ENCODE results near the gene LRSAM1.

The LRSAM1 gene

DNA sequence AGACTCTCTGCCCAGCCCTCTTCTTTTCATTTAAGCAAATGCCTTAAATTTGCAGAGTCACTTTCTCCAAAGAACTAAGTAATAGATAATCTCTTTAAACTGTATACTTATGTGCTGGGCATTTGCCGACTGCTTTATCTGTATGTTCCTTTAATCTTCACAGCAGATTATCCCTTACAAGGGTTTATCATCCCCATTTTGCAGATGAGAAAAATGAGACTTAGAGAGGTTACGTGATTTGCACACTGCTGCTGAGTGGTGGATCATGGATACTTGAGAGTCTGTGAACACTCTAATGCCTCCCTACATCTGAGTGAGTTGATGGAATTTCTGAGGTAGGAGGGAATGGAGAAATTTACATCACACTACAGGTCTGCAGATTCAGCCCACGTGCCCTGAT lies 23.0 kb upstream of the LRSAM1 start:
- no peak for DNase-seq

DNA sequence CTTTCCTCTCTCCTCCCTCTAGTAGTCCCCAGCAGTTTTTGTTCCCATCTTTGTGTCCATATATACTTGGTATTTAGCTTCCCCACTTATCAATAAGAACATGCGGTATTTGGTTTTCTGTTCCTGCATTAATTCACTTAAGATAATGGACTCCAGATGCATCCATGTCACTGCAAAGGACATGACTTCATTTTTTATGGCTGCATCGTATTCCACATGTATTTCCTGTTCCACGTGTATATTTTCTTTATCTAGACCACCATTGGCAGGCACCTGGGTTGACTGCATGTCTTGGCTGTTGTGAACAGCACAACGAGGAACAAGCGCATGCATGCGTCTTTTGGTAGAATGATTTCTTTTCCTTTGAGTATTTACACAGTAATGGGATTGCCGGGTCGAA lies 20.9 kb upstream of the LRSAM1 start:
- no peak for DNase-seq

DNA sequence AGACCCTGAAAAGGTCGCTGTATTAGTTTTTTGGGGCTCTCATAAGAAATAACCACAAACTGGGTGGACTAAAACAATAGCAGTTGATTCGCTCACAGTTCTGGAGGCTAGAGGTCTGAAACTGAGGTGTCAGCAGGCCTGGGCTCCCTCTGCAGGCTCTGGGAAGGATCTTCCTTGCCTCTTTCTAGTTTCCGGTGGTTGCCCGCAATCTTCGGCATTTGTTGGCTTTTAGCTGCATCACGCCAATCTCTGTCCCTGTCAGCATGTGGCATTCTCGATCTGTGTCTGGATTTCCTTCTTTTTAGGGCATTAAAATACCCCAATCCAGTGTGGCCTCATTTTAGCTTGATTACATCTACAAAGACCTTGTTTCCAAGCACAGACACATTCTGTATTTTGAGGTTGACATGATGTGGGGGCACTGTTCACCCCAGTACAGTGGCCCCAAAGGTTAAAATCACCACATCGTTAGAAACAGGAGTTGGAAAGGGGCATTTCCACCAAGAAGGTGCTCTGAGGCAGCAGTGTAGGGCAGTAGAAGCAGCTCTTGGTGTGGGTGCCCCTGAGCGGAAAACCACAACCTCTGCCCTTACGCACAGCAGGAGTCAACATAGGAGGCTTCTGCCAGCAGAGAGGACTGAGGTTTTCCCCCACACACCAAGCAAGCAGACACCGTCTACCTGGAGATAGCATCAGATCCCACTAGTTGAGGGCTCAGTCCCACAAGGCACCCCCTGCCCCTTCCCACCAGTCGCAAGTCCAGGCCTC lies 13.6 kb upstream of the LRSAM1 start:
- DNase-seq = no peak

DNA sequence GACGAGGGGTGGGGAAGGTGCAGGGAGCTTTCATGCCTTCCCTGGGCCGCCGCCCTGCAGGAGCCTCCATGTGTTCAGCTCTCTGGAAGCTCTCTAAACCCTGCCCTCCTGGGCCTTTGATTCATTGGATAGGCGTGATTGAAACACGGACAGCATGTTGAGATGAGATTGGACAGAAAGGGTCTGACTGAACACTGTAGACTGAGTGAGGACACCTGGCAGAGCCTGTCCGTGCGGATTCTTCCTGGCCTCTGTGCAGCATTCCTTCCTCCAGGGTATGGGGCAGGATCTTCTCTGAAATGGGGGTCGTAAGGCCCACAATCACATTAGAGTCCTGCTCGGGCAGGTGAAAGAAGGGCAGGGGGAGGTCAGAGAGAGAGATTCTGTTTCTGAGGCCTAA lies 12.9 kb upstream of the LRSAM1 start:
- no peak for DNase-seq

GRCh38 chr9:127444283-127444920 lies 6.9 kb upstream of the LRSAM1 start:
- DNase-seq = peak; percentile 55

DNA sequence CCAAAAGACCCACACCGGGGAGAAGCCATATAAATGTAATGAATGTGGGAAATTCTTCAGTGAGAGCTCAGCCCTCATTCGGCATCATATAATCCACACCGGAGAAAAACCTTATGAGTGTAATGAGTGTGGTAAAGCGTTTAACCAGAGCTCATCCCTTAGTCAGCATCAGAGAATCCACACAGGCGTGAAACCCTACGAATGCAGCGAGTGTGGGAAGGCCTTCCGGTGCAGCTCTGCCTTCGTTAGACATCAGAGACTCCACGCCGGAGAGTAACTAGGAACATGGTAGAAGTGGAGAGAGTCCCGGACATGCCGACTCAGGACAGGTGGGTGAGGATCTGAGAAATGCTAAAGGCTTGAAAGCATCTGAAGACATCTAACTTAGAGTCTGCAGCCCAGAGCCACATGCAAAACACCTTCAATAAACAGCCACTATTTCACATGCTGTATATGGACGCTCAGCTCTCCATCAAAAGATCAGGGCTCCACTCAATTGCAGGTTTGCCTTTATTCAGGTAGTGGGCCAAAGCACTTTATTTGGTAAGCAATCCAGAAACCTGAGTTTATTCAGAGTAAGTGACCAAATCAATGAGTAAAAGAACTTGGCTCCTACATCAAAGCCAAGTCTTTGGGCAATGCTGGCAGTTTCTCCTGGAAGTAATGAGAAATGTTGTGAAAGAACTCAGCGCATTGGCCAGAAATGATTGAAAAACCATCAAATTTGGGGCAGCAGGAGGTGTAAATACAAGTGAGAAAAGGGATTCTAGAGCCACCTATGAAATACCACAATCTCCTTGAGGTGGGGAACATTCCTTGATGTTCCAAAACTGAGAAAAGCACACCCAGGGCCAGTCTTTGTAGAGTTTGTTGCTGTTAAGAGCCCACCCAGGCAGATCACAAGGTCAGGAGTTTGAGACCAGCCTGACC lies 6.1 kb upstream of the LRSAM1 start:
- DNase-seq = peak; percentile 58

- peak; percentile 65 for DNase-seq
These were observed 5.2 kb upstream of the LRSAM1 start for GRCh38 chr9:127445851-127446712.

DNA sequence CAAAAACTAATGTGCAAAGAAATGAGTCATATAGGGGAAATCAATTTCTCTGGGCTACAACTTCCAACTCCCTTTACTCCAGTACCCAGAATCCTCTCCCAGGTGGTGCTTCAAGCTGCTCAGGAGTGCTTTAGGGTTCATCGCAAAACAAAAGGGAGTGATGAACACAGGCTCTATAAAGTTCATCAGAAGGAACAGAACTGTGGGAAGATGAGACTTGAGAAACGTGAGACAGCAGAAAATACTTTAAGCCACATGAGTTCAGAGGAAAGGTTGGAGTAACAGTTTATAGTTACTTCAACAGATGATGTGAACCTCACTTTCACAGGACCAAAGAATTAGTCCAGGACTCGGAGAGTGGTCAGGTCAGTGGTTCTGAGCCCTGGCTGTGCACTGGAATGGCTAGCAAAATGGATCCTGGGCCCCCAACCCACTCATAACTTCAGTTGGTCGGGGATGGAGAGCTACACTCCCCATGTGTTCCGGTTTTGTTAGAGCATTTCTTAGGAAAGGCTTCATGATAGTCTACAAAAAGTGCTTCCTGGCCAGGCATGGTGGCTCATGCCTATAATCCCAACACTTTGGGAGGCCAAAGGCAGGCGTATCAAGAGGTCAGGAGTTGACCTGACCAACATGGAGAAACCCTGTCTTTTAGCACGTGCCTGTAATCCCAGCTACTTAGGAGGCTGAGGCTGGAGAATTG lies 4.4 kb upstream of the LRSAM1 start:
- DNase-seq = peak; percentile 66

- peak; percentile 45 for DNase-seq
These were observed 3.7 kb upstream of the LRSAM1 start for GRCh38 chr9:127447416-127448111.

DNA sequence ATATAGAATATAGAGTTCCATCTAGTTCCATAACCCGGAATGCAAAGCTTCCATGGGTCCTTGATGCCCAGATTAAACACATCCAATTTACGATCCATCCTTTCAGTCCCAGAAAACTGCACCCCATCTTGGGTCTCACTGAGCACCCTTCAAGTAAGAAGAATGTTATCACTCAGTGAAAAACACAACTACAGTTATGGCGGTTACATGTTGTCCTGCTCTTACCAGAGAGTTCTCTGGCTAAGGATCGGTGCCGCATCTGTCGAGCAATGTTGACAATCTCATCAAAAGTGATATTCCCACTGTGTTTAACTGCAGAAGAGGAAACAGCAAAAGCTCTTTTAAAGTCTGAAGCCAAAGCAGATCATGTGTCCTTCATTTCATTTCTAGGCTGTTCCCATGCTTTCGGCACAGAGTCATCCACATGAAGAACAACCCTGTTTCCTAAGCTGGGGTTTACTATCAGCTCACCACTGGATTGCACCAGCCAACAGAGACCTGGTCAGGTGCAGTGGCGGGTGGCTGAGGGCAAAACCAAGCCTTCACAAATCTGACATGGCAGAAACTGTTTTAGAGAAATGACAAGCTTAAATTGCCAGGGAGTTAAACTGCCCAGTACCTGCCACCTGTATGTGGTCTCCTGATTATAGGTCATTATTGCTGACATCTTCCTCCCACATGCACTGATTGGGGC lies 3.1 kb upstream of the LRSAM1 start:
- peak; percentile 30 for DNase-seq

- DNase-seq = peak; percentile 37
These were observed 1.9 kb upstream of the LRSAM1 start for GRCh38 chr9:127449332-127449966.

- DNase-seq = peak; percentile 63
These were observed 1.0 kb upstream of the LRSAM1 start for GRCh38 chr9:127450243-127450760.

DNA sequence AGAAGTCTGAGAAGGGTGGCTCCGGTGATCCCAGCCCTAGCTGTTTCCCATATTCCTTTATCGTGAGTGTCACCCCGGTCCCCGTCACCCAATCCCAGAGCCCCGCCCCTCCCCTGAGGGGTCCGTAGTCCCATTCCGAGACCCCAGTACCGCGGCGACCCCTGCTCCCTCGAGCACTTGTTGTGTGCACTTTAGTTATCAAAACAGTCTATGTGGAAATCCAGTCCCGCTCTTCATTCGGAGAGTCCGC lies 223 bp downstream of the LRSAM1 start:
- DNase-seq = no peak

DNA sequence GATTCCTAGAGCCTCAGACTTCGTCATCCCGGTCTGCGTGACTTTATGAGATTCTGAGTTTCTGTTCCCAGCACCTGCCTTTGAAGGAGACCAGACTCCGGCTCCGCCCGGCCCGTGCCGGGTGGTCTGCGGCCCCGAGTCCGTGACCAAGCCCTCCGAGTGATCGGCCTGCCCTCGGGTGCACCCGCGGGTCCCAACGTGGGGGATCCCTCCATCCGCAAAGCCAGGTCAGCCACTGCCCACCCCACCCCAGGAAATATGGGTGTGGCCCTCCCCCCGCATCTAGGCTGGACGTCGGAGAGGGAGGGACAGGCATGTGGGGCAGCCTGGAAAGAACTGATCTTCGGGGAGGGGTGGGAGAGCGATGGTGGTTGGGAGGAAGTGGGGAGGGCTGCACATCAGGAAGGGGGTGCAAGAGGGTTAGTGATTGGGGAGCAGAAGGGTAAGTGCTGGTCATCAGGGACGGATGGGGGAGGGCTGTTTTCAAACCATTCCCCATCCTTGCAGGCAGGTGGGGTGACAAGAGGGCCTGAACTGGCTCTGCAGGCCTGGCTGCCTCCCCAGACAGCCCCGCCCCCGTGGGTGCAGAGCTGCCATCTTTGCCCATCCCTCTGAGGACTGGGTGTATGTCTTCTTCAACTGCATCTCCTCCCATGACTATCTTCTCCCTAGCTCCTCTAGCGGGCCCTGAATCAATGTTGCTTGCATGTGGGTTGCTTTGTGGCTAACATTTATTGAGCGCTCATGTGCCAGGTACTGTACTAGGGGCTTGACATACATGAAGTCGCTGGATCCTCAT lies 747 bp downstream of the LRSAM1 start:
- peak; percentile 81 for DNase-seq

DNA sequence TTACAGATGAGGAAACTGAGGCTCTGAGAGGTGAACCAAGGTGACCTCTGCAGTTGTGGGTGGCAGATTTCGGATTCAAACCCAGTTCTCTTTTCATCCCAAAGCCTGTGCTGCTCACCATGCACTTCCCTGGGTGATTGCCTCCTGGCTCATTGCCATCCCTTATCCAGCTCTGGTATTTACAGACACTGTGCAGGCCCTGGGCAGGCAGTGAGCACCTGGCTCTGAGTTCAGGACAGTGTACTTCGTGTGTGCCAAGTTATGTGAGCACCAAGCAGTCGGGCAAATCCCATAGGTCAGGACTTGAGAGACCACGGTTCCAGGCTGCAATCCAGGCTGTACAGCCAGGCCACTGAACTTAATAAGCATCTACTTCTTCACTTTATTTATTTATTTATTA lies 1.4 kb downstream of the LRSAM1 start:
- peak; percentile 49 for DNase-seq

DNA sequence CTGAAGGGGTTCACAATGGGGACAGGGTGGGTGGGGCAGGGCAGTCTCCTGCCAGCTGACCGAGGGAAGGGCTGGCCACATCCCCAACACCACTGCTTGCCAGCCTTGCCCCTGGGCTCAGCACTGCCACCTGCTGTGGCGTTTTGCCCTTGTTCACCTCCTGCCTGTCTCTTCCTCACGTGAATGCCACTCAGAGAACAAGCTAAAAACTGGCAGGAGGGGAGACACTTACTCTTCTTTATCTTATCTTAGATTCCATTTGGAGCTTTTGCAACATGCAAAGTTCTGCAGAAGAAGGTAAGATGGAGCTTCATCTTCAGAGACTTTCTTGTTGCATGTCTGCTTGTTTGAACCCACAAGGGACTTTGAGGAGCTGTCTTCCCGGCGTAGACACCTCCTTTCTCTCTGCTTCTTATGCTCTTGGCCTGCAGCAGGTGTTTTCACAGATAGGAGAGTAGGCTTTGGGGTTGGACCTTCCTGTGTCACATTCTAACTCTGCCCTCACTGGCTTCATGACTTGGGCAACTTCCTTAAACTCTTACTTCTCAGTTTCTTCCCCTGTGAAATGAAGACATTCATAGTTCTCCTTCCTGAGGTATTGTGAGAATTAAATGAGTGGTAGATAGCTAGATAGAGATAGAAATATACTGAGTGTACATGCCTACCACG lies 4.1 kb downstream of the LRSAM1 start:
- DNase-seq = peak; percentile 62

DNA sequence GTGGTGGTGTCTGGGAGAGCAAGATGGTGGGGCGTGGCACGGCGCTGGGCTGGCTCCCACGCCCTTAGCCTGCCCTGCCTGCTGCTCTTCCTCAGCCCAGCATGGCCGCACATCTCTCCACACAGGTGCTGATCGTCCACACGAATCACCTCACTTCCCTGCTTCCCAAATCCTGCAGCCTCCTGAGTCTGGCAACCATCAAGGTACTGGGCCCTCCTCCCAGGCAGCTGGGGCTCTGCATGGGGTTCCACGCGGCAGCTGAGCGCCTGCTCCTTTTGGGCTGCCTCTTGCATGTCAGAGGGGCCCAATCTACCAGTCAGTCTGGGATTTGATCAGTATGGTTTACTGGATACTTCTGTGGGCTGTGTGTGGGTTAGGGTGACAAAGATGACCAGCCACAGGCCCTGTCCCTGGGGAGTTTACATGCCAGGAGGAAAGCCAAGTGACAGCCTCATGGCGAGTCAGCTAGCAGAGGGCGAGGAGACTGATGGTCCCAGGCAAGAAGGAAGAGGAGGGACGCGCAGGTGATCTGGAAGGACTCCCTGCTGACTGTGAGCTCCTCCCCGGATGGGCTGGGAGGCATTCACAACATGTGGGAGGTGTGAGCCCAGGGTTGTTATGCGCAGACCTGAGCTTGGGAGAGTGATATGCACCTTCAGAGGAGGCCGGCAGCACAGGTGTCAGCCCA lies 6.0 kb downstream of the LRSAM1 start:
- no peak for DNase-seq

DNA sequence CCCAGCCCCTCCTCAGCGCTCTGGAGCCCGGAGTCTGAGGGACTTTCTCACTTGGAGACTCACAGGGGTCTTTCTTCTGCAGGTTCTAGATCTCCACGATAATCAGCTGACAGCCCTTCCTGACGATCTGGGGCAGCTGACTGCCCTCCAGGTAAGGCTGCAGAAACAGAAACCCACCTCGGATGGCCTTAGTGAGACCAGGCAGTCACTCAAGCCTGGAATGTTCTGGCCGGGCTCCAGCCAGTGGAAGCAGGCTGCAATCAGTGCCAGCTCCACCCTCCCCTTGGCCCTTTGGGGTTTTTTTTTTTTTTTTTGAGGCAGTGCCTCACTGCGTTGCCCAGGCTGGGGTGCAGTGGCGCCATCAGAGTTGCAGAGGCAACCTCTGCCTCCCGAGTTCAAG lies 7.6 kb downstream of the LRSAM1 start:
- no peak for DNase-seq
